IMR-90 (cell line): ENCODE measurements around the gene CDH22.

Experiments
- BHLHE40 ChIP-seq: fragments of 150-350 bp; IDR thresholded peaks from 2 replicates; pipeline ENCODE4 v1.6.1; 2016; ENCODE audit warnings: mild to moderate bottlenecking, low read depth, low read length
- CEBPB ChIP-seq: IDR thresholded peaks from 2 replicates; pipeline ENCODE4 v1.6.1; 2012; ENCODE audit warnings: low read depth, low read length, improper control_type of control experiment
- CHD1 ChIP-seq: IDR thresholded peaks from 2 replicates; pipeline ENCODE4 v1.6.1; 2012; ENCODE audit warnings: low read depth, low read length, improper control_type of control experiment
- CTCF ChIP-seq: conservative IDR thresholded peaks from 2 replicates; pipeline ENCODE4 v1.5.1; 2012; ENCODE audit warnings: mild to moderate bottlenecking, low read depth, low read length, improper control_type of control experiment
- NFE2L2 ChIP-seq: fragments of 150-350 bp; IDR thresholded peaks from 2 replicates; pipeline ENCODE4 v1.6.1; 2016; ENCODE audit warnings: low read depth, mild to moderate bottlenecking, low read length
- POLR2A ChIP-seq: IDR thresholded peaks from 2 replicates; pipeline ENCODE4 v1.6.1; 2012; ENCODE audit warnings: mild to moderate bottlenecking, low read depth, low read length
- RAD21 ChIP-seq: IDR thresholded peaks from 2 replicates; pipeline ENCODE4 v1.6.1; 2012; ENCODE audit warnings: low read length, improper control_type of control experiment
- RFX5 ChIP-seq: IDR thresholded peaks from 2 replicates; pipeline ENCODE4 v1.8.0; 2012; ENCODE audit warnings: low read depth, mild to moderate bottlenecking, low read length, moderate library complexity
- SMC3 ChIP-seq: fragments of 150-350 bp; IDR thresholded peaks from 2 replicates; pipeline ENCODE4 v1.6.1; 2016; ENCODE audit warnings: low read depth, mild to moderate bottlenecking, antibody characterized with exemption, low read length, moderate library complexity
- USF2 ChIP-seq: fragments of 150-350 bp; IDR thresholded peaks from 2 replicates; pipeline ENCODE4 v1.6.1; 2017; ENCODE audit warnings: mild to moderate bottlenecking, antibody characterized with exemption, low read length, low read depth

- TF ChIP-seq CTCF (no peak), SMC3 (no peak), POLR2A (no peak), USF2 (no peak), CEBPB (no peak), BHLHE40 (no peak), RFX5 (no peak), RAD21 (no peak), NFE2L2 (no peak), CHD1 (no peak)
Measured at GRCh38 chr20:46237736-46238135, 70.6 kb downstream of the CDH22 start.
